NT2/D1 (cell line): ENCODE data around the gene LMOD3.

Experiments used
- SUZ12 ChIP-seq: IDR thresholded peaks from 2 replicates; pipeline ENCODE4 v1.6.1; 2011; ENCODE audit not compliant: insufficient read length, insufficient read depth; ENCODE audit errors: extremely low read depth
- YY1 ChIP-seq: IDR thresholded peaks from 2 replicates; pipeline ENCODE4 v1.6.1; 2011; ENCODE audit not compliant: insufficient read length, insufficient read depth
- ZNF274 ChIP-seq: IDR thresholded peaks from 2 replicates; pipeline ENCODE4 v1.6.1; 2011; ENCODE audit warnings: mild to moderate bottlenecking, low read depth, low read length

DNA sequence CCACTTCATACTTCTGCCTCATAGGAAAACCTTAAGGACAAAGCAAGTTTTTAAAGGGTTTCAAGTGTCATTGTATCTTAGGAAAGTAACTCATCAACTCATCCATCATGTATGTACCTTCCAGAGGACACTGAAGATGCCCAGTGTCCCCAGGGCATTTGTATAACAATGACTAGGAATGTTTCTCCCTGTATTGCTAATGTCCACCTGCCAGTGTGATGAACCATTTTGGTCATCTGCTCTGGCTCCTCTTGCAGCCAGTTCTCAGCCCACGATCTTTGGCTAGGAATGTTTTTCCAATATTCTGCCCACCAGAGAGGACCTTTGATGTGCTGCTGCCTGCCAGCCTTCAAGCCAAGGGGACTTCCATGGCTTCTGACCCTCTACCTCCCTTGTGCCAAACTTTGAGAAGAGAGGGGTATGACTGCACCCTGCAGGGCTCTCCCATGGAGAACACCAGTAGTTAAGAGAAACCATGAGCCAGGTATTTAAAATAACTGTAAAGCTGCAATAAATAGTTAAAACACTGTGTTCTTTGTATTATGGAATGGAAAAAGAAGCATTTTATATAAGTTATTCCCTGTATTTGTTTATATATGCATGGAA is 11.4 kb downstream of the LMOD3 start:
- TF ChIP-seq ZNF274 = no peak
- no peak for TF ChIP-seq SUZ12
- TF ChIP-seq YY1 = no peak
